ENCODE measurements around the gene EEIG1.

EEIG1 gene

DNA sequence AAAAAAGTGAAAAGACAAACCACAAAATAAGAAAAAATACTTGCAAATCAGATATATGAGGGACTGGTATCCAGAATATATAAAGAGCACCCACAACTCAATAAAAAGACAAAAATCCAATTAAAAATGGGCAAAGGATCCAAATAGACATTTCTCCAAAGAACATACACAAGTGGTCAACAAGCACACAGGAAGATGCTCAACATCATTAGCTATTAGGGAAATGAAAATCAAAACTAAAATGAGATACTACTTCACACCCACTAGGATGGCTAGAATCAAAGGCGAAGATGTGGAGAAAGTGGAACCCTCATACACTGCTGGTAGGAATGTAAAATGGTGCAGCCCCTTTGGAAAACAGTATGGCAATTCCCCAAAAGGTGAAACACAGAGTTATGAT lies 22.1 kb downstream of the EEIG1 start:
- no peak for DNase-seq

DNA sequence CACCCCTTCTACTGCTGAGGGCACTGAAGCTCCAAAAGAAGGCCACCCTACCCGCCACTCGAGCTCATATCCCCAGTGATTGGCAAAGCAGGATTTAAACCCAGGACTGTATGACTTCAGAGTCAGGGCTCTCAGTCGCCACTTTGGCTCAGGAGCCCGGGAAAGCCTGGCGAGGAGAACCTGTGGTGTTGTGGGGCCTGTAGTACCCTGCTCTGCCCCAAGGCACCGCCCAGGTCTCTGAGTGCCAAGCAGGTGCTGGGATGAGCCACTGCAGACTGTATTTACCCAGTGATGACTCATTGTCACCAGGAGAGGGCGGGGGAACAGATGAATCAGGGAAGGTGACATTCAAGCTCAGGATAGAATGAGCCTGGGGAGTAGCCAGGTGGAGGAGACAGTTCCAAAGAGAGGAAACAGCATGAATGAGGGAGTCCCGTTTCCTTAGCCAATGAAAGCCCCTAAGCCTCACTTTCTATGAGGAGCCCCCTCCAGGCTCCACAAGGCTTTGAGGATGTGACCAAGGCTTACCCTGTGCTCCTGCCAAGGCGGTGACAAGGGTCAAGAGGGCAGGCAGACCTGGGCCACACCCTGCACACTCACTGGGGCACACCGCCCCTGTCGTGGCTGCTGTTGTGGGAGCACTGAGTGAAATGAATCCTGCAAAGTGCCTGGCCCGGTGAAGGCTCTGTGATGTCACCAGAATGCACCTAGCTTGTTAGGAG lies 25.3 kb downstream of the EEIG1 start:
- peak; percentile 81 for DNase-seq

GRCh38 chr9:127954831-127955293 lies 25.9 kb downstream of the EEIG1 start:
- no peak for DNase-seq

DNA sequence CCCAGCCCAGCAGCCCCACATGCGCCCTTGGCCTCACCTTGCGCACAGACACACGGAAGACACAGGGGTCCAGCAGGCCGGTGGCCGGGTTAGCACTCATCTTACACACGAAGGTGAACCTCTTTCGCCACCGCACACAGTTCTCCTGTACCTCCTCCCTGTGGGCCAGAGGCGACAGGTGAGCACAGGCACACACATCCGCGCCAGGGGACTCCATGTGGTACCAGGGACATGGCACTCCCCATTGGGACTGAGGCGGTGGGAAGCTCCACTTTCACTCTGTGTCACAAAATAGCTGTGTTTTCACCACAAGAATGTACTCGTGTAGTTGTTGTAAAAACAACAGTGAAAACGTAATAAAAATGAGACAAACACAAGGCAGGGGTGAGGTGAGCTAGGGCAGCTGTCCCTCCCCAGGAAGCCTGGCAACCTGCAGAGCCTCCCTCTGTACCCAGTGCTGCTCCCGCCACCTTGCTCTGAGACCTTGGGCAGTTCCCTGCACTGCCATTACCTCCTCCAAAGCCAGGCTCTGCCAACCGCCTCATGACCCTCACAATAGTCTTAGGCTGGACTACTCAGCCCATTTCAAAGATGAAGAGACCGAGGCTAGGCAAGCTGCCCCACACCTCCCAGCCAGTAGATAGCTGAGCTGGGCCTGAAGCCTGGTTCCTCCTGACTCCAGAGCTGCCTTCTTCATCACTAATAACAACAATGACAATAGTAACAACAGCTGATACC lies 26.9 kb downstream of the EEIG1 start:
- DNase-seq: no peak

DNA sequence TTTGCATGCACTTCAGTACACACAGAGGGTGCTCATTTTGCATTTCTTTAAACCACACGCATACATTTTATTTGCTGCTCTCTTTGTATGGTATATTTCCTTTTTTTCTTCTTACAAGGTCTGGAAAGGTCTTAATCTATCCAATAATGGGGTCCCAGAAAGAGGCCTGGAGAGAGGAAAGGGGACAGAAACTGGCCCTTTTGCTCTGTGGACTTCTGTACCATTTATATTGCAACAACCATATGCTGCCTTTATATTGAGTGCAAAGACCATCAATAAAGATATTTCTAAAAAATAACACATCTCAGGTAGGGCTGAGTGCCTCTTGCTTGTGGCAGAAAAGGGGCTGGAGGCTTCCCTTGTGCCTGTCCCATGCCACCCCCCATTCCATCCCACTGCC lies 27.6 kb downstream of the EEIG1 start:
- DNase-seq: no peak

DNA sequence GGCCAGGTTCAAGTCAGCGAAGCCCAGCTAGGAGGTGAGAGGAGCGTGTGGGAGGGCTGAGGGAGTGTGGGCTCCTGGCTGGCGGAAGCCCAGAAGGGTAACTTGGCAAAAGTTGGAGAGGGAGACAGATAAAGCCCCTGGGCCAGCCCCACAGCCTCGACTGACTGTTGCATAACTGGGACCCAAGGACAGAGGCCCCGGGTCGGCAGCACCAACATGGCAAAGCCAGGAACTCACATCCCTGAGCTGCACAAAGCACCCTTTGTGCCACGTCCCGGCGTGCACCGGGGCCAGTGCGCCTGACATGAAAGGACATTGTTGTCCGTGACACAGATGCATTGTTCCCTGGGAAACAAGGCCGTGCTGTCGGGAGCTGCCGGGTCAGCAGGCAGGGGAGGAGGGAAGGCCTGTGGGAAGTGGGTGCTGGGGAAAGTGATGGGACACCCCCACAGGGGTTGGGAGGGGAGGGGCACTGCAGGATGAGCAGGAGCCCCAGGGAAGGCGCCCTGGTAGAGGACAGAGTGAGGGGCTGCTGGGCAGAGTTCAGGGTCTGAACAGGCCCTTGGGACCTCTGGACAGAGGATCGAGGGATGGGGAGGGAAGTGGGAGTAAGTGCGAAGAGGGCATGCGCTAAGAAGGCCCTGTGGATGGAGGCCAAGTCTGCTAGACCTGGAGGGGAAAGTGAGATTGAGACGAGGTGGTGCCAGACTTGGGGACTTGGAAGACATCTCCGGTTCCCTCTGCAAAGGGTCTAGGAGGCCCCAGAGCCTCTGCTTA lies 30.1 kb downstream of the EEIG1 start:
- no peak for DNase-seq

DNA sequence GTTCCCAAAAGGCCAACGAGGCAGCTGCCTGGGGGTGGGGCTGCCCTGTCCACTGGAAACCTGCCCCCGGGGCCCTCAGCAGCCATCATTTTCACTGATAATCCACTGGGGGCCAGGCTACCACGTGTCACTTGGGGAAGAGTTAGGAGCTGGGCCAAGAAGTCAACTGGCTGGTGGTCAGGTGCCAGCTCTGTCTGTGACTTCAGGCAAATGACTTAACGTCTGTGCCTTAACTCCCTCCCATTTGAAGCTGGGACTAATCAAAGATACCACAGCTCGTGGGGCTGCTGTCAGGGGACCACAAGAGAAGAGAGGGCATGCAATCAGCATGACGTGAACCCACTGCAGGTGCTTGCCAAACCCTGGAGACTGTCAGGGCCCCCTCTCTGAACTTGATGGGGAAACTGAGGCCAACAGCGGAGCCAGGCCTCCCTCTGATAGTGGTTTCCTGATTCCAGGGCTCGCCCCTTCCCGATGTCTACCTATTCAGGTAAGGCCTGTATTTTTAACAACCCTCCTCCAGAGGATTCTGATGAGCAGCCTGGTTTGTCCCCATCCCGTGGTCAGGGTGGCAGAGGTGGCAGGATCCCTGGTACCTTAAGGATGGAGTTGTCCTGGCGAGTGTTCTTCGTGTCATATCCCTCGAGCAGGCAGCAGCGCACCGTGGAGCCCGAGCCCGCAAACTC lies 30.8 kb downstream of the EEIG1 start:
- no peak for DNase-seq

GRCh38 chr9:127947841-127948710 lies 32.7 kb downstream of the EEIG1 start:
- no peak for DNase-seq

DNA sequence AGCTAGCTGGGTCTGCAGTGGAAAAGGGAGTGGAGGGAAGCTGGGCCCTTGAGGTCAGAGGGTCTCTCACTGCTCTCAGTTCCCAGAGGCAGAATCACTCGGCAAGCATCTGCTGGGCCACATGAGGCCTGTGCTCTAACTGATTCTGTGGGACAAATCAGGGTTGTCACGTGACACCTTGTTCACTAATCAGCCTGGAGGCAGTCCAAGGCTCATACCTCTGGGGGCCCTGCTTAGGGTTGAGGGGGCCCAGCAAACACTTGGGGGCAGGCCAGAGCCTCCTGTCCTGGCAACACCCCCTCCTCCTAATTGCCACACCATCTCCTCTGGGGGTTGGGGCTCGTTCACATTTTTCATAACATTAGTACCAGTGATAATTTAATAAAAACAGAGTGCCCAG lies 34.1 kb downstream of the EEIG1 start:
- DNase-seq: no peak

DNA sequence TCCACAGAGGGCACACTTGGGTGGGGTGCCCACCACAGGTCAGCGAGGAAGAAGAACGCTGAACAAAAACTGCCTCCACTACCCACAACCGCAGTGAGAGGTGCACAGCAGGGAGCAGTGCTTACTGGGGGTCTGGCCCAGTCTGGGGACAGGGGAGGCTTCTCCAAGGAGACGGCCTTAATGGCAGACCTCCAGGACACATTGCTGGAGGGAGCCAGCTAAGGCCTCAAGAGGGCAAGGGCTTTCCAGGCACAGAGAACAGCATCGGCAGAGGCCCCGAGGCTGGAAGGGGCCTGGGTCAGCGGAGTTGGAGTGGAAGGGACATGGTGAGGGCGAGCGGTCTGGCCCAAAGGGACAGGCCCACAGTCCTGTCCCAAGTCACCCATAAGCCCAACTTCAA lies 34.8 kb downstream of the EEIG1 start:
- no peak for DNase-seq

GRCh38 chr9:127945338-127945737 lies 35.5 kb downstream of the EEIG1 start:
- DNase-seq: no peak

GRCh38 chr9:127944586-127945218 lies 36.1 kb downstream of the EEIG1 start:
- DNase-seq: no peak

- peak; percentile 66 for DNase-seq
These were observed 37.1 kb downstream of the EEIG1 start for GRCh38 chr9:127943731-127944144.

- no peak for DNase-seq
These were observed 37.7 kb downstream of the EEIG1 start for GRCh38 chr9:127943011-127943662.

GRCh38 chr9:127942216-127943010 lies 38.4 kb downstream of the EEIG1 start:
- DNase-seq: no peak

DNA sequence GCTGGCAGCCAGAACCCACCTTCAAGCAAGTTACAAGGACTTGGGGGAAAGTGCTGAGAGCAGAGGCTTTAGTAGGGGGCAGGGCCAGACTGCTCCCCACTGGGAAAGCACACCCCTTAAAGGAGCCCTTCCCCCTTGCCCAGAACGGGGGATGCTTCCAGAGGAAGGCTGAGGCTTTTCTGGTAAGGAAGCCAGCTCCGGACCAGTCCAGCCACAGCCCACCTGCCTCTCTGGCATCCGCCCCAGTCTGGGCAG lies 38.9 kb downstream of the EEIG1 start:
- DNase-seq: no peak

- no peak for DNase-seq
These were observed 39.5 kb downstream of the EEIG1 start for GRCh38 chr9:127941062-127941960.

DNA sequence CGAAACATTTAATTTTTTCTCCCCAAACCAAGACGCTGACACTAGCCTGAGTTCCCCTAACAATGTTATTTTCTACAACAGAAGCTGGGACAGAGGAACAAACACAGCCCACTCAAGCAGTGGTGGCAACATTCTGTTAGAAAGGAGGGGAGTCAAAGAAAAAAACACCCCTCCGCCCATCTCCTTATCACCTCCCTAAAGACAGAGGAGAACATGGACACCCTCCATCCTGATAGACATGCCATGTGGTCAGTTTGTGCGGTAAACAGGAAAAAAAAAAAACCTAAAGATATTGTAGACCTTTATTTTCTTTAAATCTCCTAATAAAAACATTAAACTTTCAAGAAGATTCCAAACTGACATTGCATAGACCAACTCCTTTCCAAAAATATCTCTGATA lies 40.2 kb downstream of the EEIG1 start:
- DNase-seq: no peak

GRCh38 chr9:127938298-127938690 lies 42.5 kb downstream of the EEIG1 start:
- DNase-seq: no peak

All from activated CD4-positive, alpha-beta T cell treated with anti-CD3 and anti-CD28 coated beads for 1 hour (primary cell).